GM19395 (cell line): ENCODE data around the gene C10orf120.

ENCODE experiments used
- ATAC-seq: cut with Tn5 transposase; IDR thresholded peaks from one replicate; pipeline ENCODE4 v1.9.1; 2021; ENCODE audit warnings: mild to moderate bottlenecking, moderate library complexity; ENCODE audit not compliant: unreplicated experiment

C10orf120 gene

GRCh38 chr10:122703483-122704448, 4.1 kb upstream of the C10orf120 start:
- peak; percentile 65 for ATAC-seq

- no peak for ATAC-seq
Measured at GRCh38 chr10:122702275-122702674, 2.6 kb upstream of the C10orf120 start.

DNA sequence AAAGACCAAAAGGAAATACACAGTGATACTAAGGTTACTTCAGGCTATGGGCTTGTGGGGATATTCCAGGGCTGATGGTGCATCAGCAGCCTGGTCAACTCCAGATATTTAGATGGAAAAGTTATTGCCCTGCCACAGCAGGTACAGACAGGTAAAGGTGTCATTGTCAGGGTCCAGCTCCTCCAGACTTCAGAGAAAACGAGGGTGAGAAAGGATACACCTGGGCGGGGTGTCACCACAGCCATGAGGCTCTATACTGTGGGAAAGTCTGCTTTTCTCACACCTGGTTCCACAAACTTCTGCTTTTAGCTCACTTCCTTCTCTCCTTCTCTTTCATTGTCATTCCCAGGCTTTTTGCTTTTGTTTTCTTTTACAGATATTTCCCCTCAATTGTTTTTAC, 2.0 kb upstream of the C10orf120 start:
- ATAC-seq, result no peak

DNA sequence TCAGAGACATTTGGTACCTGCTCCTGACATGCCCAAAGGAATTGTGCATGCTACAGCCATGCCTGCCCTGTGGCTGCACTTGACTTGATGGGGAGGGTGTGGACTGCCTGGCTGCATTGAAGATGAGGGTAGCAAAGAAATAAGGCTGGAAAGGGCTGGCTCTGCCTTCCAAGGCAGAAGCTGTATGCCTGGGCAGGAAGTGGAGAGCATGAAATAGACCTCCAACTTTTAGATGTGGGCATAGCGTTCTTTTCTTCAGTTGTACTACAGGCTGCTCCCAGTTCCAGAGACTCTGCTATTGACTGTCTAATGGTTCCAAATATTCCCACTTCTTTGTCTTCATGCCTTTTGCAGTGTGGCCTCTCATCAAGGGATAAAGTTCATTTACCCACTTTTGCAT, 3.0 kb downstream of the C10orf120 start:
- ATAC-seq, result no peak

DNA sequence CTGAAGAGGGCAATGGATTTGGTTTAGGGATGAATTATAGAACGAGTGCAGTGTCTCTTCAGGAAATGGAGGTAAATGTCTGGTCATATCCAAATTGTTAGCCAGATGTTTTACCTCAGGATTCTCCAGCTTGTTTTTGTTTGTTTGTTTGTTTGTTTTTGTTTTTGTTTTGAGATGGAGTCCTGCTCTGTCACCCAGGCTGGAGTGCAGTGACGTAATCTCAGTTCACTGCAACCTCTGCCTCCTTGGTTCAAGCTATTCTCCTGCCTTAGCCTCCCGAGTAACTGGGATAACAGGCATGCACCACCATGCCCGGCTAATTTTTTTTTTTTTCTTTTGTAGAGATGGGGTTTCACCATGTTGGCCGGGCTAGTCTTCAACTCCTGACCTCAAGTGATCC, 6.9 kb downstream of the C10orf120 start:
- ATAC-seq, result no peak

DNA sequence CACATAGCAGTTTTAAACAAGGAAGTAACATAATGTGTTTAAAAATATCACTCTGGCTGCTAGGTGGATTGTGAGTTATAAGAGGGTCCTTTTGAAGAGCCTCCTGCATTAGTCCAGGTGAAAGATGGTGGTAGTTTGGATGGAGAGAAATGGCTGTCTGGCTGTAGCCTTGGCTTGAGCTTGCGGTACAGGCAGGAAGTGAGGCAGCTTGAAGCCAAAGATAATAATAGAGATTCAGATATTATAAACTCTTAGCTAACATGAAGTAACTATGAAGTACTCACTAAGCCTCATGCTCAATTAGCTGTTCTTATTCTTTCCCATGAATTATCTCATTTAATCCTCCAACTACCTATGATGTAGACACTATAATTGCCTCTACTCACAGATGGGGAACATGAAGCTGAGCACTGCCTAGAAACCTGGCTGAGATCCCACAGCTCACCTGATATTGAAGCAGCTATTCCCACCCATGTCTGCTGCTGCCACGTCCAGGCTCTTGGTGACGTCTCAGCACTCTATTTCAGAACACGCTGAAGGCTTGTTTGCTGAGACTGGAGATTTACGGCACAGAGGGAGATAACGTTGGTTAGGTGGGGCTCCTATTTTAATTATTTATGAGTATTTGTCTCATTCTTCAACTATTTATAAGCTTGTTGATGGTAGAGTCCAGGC, 10.4 kb downstream of the C10orf120 start:
- no peak for ATAC-seq

DNA sequence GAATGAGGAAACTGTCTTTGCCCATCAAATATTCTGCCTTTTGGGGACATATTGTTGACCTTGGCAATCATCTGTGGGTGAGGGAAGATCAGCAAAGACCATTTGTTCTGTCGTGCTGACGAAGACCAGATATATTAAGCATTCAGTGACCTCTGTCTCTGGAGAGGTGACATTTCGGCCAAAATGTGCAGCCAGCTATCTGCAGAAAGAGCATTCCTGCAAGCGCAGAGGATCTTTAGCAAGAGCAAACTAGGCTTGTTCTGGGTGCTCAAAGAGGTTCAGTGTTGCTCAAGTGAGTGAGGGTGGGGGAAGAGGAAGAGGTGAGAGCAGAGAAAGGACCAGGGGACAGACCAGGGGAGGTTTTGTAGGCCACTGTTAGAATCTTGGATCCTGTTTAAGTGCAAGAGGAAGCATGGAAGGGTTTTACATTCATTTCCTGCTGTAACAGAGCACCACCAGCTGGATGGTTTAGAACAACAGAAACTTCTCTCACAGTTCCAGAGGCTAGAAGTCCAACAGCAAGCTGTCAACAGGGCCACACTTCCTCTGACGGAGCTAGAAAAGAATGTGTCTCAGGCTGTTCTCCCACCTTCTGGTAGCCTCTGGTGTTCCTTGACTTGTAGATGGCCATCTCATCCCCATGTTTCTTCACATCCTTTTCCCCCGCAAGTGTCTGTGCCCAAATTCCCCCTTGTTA, 11.2 kb downstream of the C10orf120 start:
- no peak for ATAC-seq

DNA sequence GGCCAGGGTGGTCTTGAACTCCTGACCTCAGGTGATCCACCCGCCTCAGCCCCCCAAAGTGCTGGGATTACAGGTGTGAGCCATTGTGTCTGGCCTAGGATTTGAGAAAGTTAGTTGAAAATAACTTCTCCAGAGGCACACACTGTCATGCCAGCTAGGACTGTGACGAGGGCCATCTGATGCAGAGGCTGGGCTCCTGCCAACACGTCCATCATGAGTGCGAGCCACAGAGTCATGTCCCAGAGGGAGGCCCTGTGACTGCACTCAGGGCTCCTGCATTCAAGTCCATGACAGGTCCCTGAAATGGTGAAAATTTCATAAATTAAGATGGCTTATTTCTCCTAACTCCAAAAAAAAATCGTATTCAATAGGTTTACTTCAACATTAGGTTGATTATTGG, 17.1 kb downstream of the C10orf120 start:
- no peak for ATAC-seq

GRCh38 chr10:122678266-122678665, 21.4 kb downstream of the C10orf120 start:
- no peak for ATAC-seq

GRCh38 chr10:122675278-122675677, 24.4 kb downstream of the C10orf120 start:
- no peak for ATAC-seq

GRCh38 chr10:122674781-122675180, 24.9 kb downstream of the C10orf120 start:
- ATAC-seq, result no peak

- no peak for ATAC-seq
Measured at GRCh38 chr10:122673731-122674130, 25.9 kb downstream of the C10orf120 start.

GRCh38 chr10:122673269-122673668, 26.4 kb downstream of the C10orf120 start:
- ATAC-seq, result no peak

GRCh38 chr10:122672655-122673054, 27.0 kb downstream of the C10orf120 start:
- no peak for ATAC-seq

DNA sequence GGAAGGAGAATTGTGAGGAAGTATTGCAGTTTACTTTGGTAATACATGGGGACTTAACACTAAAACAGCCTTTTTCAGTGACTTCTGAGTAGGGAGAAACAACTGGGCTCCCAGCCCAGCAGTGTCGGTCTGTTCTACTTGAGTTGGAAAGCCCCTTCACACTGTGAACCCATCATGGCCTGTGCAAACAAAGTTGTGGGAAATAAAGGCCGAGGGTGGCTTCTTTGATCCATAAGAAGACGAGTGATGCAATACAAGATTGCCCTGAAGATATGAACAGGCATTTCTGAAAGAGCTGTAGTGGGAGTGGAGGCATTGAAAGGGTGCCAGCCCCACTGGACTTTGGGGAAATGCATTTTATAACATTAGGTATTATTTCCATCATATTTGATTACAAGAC, 28.3 kb downstream of the C10orf120 start:
- no peak for ATAC-seq

GRCh38 chr10:122669842-122670241, 29.8 kb downstream of the C10orf120 start:
- no peak for ATAC-seq

DNA sequence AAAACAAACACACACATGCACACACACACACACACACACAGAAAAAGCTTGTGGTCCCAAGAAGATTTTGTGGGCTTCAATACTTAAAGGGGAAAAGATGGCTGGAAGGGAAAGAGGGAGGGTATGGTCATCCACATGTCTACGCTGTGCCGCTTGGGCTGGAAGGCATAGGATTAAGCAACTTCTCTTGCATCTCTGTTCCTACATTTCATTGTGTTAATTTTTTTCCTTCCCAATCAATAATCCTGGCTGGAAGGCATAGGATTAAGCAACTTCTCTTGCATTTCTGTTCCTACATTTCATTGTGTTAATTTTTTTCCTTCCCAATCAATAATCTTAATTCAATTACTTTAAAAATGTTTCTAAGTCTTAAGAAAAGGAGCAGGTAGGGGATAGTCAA, 30.6 kb downstream of the C10orf120 start:
- ATAC-seq, result no peak

- ATAC-seq, result no peak
Measured at GRCh38 chr10:122665946-122666345, 33.7 kb downstream of the C10orf120 start.

DNA sequence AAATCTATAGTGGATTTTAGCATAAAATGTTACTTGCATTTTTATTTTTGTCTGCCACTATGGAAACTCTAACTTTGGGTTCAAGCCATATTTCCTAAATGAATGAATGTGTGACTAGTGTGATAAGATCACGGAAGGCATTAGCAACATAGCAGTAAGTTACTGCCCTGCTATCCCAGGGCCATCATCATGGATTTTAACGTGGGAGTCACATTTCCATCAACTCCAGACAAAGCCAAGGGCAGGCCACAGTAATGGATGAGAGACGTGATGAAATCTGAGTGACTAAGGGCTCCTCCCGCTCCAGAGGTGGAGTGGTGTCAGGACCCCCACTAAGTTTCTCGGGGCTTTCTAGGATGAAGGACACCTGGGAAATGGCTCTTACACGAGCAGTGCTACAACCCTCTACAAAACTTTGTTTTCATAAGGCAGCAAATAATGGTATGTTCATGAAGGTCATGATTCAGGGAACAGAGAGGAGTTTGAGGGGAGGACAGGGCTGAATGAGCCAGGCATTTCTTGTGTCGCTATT, 34.3 kb downstream of the C10orf120 start:
- no peak for ATAC-seq

- no peak for ATAC-seq
Measured at GRCh38 chr10:122664501-122664900, 35.1 kb downstream of the C10orf120 start.

GRCh38 chr10:122663516-122664130, 36.0 kb downstream of the C10orf120 start:
- no peak for ATAC-seq
